ENCODE data around the gene BRINP1. TPM values are rescaled to one million over a fixed set of nuclear protein-coding genes. Genes with fewer than 3 reads are reported as not detected.

BRINP1 gene
- total RNA-seq, 1 experiment from 2014 or later: 42.7 TPM

DNA sequence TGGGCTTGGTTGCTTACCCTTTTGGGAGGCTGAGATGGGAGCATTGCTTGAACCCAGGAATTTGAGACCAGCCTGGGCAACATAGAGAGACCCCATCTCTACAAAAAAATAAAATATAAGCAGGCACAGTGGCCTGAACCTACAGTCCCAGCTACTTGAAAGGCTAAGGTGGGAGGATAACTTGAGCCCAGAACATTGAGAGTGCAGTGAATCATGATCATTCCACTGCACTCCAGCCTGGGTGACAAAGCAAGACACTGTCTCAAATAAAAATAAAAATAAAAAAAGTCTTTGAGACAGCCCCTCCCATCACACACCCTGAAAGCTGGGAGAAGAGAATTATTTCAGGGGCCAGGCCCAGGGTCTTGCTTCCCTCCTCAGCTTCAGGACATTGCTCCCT lies 251.8 kb downstream of the BRINP1 start:
- Histone ChIP-seq H3K4me3 (no peak overlapping the region), H3K27me3 (no peaks in the 10 kb centered on the region), H3K27ac (no peak overlapping the region), H3K4me1 (no peaks in the 10 kb centered on the region), H3K36me3 (no peaks in the 10 kb centered on the region), H3K9me3 (replicated peaks) (no peaks in the 10 kb centered on the region)
- DNase-seq: no peak
